K562 (cell line): Measurements from ENCODE around the gene CEP95. TPM values are rescaled to one million over a fixed set of nuclear protein-coding genes. Genes with fewer than 3 reads are reported as not detected.

Source experiments
- AFF4 ChIP-seq: sonication (generic); formaldehyde crosslinking; IDR thresholded peaks from 2 replicates; pipeline ENCODE4 v1.8.0; 2023; ENCODE audit warnings: mild to moderate bottlenecking, missing genetic modification reagents
- CEBPZ ChIP-seq: fragments of 150-350 bp; IDR thresholded peaks from 2 replicates; pipeline ENCODE4 v1.6.1; 2014; ENCODE audit warnings: low read depth, mild to moderate bottlenecking, low read length, borderline replicate concordance
- FOXP4 ChIP-seq: sonication (generic); formaldehyde crosslinking; IDR thresholded peaks from 2 replicates; pipeline ENCODE4 v1.8.0; 2022; ENCODE audit warnings: mild to moderate bottlenecking, missing genetic modification reagents, borderline replicate concordance
- GATAD2A ChIP-seq: fragments of 450-650 bp; IDR thresholded peaks from 2 replicates; pipeline ENCODE4 v1.6.1; 2017
- HIVEP1 ChIP-seq: fragments of 250-450 bp; sonication (Bioruptor Pico); IDR thresholded peaks from 2 replicates; pipeline ENCODE4 v1.4.0; 2020; ENCODE audit warnings: mild to moderate bottlenecking
- HNRNPUL1 ChIP-seq: fragments of 200-400 bp; formaldehyde crosslinking; IDR thresholded peaks from 2 replicates; pipeline ENCODE4 v1.6.1; 2017; ENCODE audit warnings: low read length
- MYNN ChIP-seq, 2 experiments: sonication (generic); formaldehyde crosslinking in 1 of 2; IDR thresholded peaks; 2 replicates each; pipeline versions ENCODE4 v1.5.0 to v1.6.1; 2016 to 2020; ENCODE audit warnings: antibody characterized with exemption in 1 of 2, missing genetic modification reagents in 1 of 2
- NCOR1 ChIP-seq: fragments of 450-650 bp; IDR thresholded peaks from 2 replicates; pipeline ENCODE4 v1.6.1; 2016; ENCODE audit warnings: mild to moderate bottlenecking, moderate library complexity
- NUFIP1 ChIP-seq: fragments of 450-650 bp; IDR thresholded peaks from 2 replicates; pipeline ENCODE4 v1.6.1; 2018; ENCODE audit not compliant: partially characterized antibody
- RFX7 ChIP-seq: fragments of 250-450 bp; sonication (Bioruptor Pico); IDR thresholded peaks from 2 replicates; pipeline ENCODE4 v1.5.1; 2021; ENCODE audit warnings: mild to moderate bottlenecking
- STAT5A ChIP-seq: IDR thresholded peaks from 2 replicates; pipeline ENCODE4 v1.6.1; 2012; ENCODE audit warnings: low read length, inconsistent platforms, borderline replicate concordance
- U2AF1 ChIP-seq: fragments of 200-400 bp; formaldehyde crosslinking; optimal IDR thresholded peaks from 2 replicates; pipeline ENCODE3; 2017; ENCODE audit warnings: mild to moderate bottlenecking, low read depth, low read length, moderate library complexity
- USF2 ChIP-seq: sonication (generic); formaldehyde crosslinking; IDR thresholded peaks from 2 replicates; pipeline ENCODE4 v1.5.0; 2020; ENCODE audit warnings: missing genetic modification reagents
- ZFX ChIP-seq: sonication (generic); formaldehyde crosslinking; IDR thresholded peaks from 2 replicates; pipeline ENCODE4 v1.8.0; 2022; ENCODE audit warnings: mild to moderate bottlenecking, missing genetic modification reagents, moderate library complexity
- ZNF212 ChIP-seq: fragments of 450-650 bp; formaldehyde crosslinking; IDR thresholded peaks from 2 replicates; pipeline ENCODE4 v1.4.0; 2020; ENCODE audit warnings: mild to moderate bottlenecking
- ZNF253 ChIP-seq: fragments of 250-450 bp; sonication (Bioruptor Pico); conservative IDR thresholded peaks from 2 replicates; pipeline ENCODE4 v1.6.1; 2021; ENCODE audit warnings: mild to moderate bottlenecking
- ZNF274 ChIP-seq: IDR thresholded peaks from 2 replicates; pipeline ENCODE4 v1.6.1; 2011; ENCODE audit warnings: low read depth, mild to moderate bottlenecking, low read length, moderate library complexity, borderline replicate concordance
- ZNF512 ChIP-seq: IDR thresholded peaks from 2 replicates; pipeline ENCODE4 v1.6.1; 2016; ENCODE audit warnings: missing genetic modification characterization, missing compliant biosample characterization
- polyA plus RNA-seq, 8 experiments: library from polyadenylated mRNA; depleted of rRNA in 4 of 8; stranded (reverse) in 5 of 8; unstranded in 3 of 8; fragments of >200 nt; fragmentation: Nextera tagmentation in 2 of 8; fragmentation: Illumina TruSeq in 1 of 8; extraction: Ambion mirVana in 2 of 8; extraction: Trizol in 1 of 8; gene quantifications; 2 replicates each; pipeline versions ENCODE4 v1.2.1 to v1.2.3, GENCODE V29; 2011 to 2014; ENCODE audit warnings: inconsistent platforms in 1 of 8, missing spikeins in 1 of 8
- total RNA-seq, 7 experiments: library from RNA; depleted of rRNA in 6 of 7; stranded (reverse); fragments of >200 nt in 6 of 7; fragmentation: Illumina TruSeq in 2 of 7; extraction: Trizol in 2 of 7; gene quantifications; 2 replicates each; pipeline versions ENCODE4 v1.2.1 to v1.2.3, GENCODE V29; 2011 to 2021; ENCODE audit warnings: low replicate concordance in 1 of 7

The CEP95 gene
- total and polyA plus RNA-seq, 9 of the 15 experiments (the other 6 are each of a cell fraction or from before 2014, with no cell fraction given): 26.7 to 80.7 (median 56.9) TPM

GRCh38 chr17:64533784-64534183 is 27.0 kb downstream of the CEP95 start (continued):
- TF ChIP-seq USF2 (CRISPR knock-in tag): no peak
- TF ChIP-seq NUFIP1: no peak
- no peak for TF ChIP-seq GATAD2A
- no peak for TF ChIP-seq AFF4 (CRISPR knock-in tag)
- TF ChIP-seq NCOR1: peak; percentile 82
- TF ChIP-seq FOXP4 (CRISPR knock-in tag): no peak
- no peak for TF ChIP-seq U2AF1
- no peak for TF ChIP-seq ZNF212 (CRISPR knock-in tag)
- TF ChIP-seq STAT5A: peak; percentile 86; the same call in 1 of the 2 replicates
- TF ChIP-seq ZNF274: no peak
- peak; percentile 19; the same call in 1 of the 2 replicates for TF ChIP-seq MYNN (IDR thresholded peaks at IDR 0.05)
- no peak for TF ChIP-seq MYNN (CRISPR knock-in tag; IDR thresholded peaks at IDR 0.05)
- TF ChIP-seq ZFX: no peak
- no peak for TF ChIP-seq ZNF253 (CRISPR knock-in tag)
- no peak for TF ChIP-seq CEBPZ
- TF ChIP-seq RFX7 (CRISPR knock-in tag): no peak
- no peak for TF ChIP-seq HNRNPUL1
- TF ChIP-seq ZNF512: no peak
- TF ChIP-seq HIVEP1 (CRISPR knock-in tag): no peak
